HuH-7 (cell line): ENCODE measurements around the gene ABAT.
"Not testable (repeated sequence)": the region's sequence is repeated elsewhere in the genome, so short reads cannot be mapped to it uniquely, and the experiment has no call there.

Source experiments
- DNase-seq: peaks from one replicate; pipeline ENCODE4 v3.0.0; 2011; ENCODE audit warnings: low spot score

The ABAT gene

DNA sequence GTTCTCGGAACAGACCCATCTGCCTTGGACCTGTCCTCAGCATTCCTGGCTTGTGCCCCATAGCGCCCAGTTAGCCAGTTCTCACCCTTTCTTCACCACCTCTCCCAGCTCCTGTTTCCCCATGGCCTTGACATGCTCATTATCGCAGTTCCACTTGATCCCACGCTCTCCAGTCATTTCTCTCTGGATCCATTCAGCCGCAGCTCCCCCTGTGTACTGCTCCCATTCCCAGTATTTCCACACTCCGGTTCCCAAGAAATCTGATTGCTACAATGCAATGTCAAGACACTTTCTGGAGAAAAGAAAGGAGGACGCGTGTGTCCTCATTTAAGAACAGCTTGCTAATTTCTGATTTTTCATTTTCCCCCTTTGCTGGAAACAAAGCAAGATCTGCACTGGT is 67.7 kb downstream of the ABAT start:
- DNase-seq: no peak

DNA sequence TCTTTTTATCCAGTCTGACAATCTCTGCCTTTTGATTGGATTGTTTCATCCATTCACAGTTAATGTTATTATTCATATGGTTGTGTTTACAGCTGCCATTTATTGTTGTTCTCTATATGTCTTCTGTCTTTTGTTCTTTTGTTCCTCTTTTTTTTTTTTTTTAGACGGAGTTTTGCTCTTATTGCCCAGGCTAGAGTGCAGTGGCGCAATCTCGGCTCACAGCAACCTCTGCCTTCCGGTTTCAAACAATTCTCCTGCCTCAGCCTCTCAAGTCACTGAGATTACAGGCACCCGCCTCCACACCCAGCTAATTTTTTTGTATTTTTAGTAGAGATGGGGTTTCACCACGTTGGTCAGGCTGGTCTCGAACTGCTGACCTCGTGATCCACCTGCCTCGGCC is 74.5 kb downstream of the ABAT start:
- not testable (repeated sequence) for DNase-seq

DNA sequence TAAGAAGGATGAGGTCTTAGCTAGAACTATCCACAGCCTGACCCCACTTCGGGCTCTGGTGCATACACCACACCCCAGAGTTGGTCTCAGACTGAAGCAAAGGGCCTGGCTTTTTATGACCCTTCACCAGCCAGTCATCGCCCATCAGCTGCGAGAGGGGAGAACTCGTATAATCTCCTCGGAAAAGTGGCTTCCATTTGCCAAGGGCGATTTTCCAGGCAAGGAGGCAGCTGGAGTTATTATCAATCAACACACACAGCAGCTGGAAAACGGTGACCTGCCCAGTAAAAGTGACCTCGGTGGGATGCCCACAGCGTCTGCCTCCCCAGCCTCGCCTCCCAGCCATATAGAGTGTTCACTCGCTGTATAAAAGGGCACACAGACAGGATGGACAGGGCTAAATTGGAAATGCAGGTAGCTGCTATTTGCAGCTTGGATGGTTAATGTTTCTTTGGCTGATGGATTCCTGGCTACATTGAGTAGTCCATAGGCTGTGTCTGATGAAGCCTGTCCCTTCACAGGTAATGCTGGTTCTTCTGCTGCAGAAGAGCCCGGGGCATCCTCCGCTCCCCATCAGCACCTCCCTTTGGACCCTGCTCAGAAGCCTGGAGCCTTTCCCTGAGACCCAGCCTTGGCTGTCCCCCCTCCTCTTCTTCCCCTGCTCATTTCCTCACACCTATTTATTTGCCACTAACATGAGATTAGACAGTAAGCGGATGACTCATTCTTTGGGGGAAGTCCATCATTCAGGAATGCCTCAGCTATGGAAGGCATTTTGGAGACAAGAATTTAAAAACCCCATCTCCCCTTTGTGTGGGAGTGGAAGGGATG is 77.3 kb downstream of the ABAT start:
- no peak for DNase-seq

DNA sequence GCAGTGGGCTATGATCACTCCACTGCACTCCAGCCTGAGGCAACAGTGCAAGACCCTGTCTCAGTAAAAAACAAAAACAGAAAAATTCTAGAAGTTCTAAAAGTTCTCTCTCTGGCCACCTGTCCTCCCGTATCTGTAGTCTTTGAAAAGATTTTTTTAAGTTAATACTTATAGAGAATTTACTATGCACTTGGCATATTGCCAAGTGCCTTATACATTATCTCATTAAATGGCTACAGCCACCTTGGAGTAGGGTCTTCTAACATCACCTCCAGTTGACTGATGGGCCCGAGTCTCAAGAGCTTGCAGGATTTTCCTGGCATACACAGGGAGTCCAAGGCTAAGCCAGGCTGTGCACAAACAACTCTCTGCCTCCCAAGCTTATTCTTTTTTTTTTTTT is 78.3 kb downstream of the ABAT start:
- no peak for DNase-seq

DNA sequence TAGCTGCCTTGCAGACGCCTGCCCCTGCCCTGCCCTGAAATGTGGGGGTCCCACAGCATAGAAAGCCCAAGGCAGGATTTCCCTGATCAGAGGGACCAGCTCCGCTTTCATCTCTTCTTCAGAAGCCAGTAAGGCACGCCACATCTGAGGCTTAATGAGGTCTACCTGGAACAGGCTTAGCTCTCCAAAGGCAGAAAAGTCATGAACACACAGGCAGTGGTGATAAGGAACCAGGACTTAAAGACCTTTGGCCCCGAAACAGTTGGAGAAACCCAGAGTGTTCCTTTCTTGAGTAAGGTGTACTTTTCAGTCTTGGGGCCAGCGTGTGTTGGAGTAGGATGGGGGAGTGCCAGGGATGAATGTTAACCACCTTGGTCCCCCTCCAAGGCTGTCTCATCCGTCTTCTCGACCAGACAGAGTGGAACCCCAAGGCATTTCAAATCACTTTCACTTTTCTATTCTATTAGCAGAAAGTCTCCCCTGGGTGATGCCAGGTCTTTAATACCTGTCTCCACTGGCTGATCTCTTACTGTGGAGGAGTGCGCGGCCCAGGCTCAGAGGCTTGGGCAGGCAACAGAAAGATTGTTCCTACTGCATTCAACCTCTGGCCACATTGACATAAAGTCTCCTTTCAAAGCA is 79.1 kb downstream of the ABAT start:
- DNase-seq: no peak

DNA sequence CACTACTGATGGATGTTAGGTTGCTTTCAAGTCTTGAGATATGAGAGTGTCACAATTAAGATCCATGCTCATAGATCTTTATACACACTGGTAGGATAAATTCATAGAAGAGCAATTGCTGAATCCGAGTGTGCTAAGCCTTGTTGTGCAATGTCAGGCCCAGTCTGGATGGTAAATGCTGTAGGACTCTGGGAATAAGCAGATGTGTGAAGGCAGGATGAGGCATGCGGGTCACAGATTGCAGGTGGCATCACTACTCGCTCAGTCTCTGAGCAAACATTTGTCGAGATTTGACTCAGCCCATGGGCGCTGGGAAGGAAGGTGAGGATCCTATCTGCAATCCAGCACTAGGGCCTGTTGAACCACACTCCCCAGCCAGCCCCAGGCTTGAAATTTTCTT is 82.3 kb downstream of the ABAT start:
- DNase-seq: no peak

DNA sequence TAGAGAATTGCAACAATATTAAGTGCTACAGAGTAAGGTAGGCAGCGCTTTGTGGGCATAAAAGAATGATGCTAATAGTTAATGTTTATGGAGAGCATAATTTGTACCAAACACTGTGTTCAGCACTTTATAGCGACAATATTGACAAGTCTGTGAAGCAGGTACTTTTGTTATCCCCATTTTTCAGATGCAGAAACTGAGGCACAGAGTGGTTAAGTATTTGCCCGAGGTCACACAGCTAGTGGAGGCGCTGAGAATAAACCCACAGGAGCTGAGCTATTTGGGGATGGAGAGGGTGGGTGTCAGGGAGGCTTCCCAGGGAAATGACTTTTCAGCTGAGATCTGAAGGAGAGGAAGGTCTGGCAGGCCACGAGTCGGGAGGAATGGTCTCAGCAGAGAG is 83.6 kb downstream of the ABAT start:
- no peak for DNase-seq

DNA sequence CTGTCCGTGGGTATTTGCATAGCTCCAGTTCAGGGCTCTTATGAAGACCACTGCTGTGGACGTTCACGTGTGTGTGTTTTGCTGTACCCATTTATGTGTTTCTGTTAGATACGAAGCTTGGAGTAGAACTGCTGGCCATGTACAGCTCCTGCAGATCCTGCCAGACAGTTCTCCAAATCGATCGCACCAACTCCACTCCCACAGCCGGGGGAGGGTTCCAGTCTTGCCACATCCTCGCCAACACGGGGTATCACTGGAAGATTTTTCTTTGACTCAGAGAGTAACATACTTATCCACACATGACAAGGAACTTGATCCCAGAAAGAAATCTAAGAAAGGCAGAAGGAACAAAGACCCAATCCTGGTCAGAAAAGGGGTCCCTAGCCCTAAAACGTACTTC is 85.6 kb downstream of the ABAT start:
- DNase-seq: no peak

DNA sequence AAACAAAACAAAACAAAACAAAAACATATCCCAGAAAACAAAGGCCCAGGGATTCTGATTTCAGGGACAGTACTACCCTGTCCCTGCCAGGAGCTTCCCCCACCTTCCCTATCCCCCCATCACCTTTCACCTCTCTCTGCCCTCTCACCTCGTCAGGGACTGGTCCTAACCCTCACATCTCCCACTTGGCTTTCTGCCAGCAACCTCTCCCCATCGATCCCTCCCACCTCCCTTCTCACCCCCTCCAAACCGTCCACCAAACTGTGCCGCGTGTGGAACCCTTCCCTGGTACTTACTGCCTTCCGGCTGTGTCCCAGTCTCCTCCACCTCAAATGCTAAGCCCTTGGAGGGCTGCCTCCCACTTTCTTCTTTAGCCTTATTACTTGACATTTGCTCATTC is 86.7 kb downstream of the ABAT start:
- DNase-seq: no peak

DNA sequence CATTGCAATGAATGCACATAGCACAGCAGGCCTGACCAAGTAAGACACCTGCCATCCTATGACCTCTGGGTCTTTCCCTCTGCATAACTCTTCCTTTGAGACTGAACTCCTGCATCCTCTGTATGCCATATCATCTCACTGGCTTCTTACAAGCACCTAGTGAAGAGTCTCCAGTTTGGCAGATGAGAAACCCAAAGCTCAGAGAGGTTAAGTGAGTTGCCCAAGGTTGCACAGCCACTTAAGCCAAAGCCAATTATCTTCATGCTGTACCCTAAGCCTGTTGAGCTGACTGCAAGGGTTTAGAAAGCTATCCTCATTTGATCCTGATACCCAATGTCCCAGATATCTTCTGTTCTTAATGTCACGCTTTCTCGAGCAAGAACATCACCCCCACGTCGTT is 87.8 kb downstream of the ABAT start:
- DNase-seq: no peak

DNA sequence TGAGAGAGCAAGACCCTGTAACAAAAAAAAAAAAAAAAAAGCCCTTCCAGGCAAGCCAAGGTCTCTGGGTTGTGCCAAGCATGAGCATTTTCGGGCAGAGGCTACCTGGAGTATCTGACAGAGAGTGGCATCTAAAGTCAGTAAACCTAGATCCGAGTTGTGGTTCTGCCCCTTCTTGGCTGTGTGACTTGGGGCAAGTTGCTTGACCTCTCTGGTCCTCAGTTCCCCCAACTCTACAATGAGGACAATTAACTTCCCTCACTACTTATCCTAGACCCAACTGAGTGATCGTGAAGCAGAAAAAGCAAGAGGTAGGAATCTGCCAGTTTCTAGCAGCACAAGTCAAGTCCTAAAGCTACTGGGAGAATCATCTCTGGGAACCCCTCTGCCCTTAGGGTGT is 88.7 kb downstream of the ABAT start:
- no peak for DNase-seq

DNA sequence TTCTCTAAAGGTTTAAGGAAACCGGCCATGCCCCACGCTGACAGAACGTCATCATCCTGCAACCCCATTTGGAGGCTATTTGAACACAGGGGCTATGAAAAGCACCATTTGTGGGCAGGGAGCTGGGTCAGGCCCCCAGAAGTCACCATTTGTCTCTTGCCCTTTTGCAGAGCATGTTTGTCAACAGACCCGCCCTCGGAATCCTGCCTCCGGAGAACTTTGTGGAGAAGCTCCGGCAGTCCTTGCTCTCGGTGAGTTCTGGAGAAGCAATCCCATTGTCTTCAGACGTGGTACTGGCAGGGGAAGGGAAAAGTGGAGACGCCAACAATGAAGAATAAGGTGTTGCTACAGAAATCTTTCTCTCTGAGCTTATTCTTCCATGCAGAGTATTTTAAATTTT is 89.5 kb downstream of the ABAT start:
- no peak for DNase-seq

DNA sequence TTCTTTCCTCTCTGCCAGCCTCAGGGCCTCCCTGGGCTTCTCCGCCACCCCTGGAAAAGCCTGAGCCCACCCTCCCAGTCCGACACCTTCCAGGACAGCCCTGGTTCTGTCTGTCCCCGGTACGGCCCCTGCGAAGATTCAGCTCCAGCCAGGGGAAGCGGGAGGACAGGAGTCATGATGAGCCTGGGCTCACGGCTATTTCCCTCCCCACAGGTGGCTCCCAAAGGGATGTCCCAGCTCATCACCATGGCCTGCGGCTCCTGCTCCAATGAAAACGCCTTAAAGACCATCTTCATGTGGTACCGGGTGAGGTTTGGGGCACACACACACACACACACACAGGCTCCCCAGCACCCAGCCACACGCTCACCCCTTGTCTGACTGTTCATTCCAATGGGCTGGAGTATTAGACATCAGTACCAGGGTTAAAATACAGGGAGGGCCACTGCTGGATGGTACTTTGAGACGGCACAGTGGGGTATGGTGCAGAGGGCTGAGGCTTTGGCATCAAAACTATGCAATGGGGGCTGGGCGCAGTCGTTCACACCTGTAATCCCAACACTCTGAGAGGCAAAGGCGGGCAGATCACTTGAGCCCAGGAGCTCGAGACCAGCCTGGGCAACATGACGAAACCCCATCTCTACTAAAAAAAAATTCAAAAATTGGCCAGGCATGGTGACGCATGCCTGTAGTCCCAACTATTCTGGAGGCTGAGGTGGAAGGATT is 90.3 kb downstream of the ABAT start:
- DNase-seq: no peak

DNA sequence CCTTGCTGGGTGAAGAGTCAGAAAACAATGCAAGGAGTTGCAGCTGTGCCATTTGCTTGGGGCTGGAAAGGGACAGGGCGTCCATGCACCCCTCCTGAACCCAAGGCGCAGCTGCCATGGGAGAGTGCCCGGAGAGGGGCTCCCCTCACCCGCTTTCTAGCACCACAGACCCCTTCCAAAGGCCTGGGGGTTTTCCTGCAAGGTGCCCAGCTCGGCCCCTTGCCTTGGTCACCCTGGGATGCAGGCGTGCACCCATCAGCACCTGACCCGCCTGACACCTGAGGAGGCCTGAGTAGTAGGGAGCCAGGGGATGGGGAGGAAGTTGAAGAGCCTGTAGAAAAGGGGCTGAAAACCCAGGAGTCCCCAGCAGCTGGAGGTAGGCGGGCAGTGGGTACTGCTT is 92.8 kb downstream of the ABAT start:
- DNase-seq: no peak

DNA sequence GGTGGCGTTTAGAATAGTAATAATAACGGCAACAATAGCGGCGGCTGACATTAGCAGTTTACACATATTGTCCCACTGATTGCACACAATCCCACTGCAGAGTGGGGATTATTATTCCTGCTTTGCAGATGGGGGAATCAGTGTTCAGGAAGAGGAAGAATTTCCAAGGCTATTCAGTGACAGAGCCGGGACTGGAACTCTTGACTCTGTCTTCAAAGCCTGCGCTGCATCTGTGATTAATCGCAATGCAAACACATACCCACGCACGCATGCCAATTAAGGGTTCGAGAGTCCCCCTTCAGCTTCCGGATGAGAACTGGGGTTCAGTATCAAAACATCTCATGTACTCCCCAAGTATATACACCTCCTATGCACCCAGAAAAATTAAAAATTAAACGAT is 93.9 kb downstream of the ABAT start:
- DNase-seq: no peak

DNA sequence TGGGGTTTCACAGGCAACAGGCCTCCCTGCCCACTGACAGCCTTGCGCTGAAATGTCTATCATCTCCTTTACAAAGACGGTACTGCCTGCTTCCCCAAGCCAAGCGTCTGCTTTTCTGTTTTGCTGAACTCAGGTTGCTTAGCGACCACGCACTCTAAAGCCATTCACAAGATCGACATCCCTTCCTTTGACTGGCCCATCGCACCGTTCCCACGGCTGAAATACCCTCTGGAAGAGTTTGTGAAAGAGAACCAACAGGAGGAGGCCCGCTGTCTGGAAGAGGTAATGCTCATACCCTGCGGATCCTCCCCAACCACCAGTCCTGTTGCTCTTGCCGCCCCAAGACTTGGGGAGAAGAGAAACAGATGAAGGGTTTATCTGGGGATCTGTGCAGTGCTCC is 94.3 kb downstream of the ABAT start:
- DNase-seq: no peak

DNA sequence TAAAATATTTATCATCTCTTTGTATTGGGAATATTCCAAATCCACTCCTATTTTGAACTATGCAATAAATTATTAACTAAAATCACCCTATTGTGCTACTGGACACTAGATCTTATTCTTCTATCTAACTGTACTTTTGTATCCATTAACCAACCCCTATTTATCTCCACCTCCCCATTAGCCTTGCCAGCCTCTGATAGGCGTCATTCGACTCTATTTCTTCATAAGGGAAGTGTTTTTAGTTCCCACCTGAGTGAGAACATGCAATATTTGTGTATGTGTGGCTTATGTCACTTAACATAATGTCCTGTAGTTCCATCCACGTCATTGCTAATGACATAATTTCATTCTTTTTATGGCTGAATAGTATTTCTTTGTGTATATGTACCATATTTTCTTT is 99.1 kb downstream of the ABAT start:
- DNase-seq: no peak

DNA sequence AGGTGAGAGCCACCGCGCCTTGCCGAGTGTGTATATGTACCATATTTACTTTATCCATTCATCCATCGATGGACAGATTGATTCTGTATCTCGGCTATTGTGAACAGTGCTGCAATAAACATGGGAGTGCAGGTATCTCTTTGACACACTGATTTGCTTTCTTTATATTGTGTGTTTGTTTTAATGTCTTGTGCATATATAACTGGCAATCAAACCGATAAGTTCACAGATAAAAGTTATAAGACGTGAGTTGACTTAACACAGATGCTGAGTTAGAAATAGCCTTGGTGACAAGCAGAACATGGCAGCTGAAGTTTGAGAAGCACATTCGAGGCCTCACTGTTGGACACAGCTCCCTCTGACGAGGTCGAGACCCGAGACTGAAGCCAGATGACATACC is 99.8 kb downstream of the ABAT start:
- DNase-seq: no peak

DNA sequence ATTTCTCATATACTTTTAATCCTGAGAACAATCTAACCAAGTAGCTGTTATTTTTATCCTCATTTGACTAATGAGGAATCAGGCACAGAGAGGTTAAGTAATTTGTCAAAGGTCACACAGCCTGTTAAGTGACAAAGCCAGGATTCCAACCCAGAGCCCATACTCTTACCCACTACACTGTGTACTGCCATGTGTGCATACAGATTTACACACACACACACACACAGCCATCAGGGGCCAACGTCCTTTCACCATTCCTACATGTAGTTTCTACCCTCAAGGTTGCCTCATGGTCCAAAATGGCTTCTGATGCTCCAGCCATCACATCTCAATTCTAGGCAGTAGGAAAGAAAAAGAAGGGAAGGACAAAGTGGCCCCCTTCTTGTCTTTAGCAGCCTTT is 100.9 kb downstream of the ABAT start:
- DNase-seq: no peak

DNA sequence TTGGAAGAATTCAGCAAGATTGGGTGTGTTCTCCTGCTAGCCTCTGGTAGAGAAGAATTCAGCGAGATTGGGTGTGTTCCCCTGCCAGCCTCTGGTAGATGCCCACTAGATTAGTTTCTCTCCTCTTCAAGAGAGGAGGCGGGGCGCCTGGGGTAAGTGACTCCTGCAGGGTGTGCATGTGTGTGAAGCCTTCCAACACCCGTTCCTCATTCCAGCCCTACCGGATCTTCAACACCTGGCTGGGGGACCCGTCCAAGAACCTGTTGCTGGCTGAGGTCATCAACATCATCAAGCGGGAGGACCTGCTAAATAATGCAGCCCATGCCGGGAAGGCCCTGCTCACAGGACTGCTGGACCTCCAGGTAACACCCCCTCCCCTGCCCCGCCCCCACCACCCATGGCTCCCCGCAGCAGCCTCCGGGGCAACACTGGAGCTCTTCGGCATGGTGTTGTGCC is 101.7 kb downstream of the ABAT start:
- no peak for DNase-seq

DNA sequence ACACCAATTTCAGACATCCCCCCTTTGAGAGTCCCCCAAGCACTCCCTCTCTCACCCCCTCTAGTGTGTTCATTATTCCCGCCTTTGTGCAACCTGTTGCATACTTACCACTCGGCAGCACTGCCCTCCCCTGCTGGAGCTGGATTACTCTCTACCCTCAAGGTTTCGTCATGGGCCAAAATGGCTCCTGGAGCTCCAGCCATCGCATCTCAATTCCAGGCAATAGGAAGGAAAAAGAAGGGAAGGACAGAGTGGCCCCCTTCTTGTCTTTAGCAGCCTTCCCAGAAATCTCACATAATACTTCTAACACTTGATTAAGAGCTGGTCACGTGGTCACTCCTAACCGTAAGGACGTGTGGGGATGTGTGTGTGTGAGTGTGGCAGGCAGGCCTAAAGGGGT is 102.8 kb downstream of the ABAT start:
- no peak for DNase-seq

DNA sequence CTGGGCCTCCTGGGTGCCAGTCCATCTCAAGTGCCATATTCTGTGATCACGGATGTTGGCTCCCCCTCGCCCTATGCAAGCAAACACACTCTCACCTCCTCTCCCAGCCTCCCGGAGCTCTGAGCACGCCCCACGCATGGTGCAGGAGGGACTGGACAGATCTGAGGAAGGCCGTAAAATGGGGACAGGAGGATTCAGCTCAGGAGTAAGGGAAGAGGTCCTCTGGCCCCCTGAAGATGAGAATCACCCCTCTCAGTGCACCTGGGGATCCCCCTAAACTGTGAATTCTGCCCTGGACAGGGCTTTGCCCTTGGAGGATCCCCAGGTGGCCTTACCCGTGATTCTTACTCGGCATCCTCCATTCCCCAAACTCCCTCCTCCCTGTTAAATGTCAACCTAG is 107.4 kb downstream of the ABAT start:
- no peak for DNase-seq

DNA sequence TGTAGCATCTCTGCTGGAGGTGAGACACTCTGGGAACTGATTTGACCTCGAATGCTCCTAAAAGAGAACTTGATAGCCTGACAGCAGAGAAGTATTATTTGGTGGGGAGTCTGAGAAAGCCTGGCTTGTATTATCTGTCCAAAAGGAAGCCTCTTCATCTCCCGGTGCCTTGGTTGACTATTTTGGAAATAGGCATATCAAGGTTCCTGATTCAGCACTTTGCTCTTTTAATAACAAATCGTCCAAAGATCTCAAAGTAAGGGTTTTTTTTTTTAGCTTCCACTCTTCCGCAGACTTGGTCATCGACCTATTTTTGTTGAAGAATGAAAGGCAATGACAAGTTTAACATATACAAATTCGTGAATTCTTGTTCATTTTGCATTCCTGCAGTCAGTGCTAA is 108.3 kb downstream of the ABAT start:
- DNase-seq: no peak
